Activated CD4-positive, alpha-beta memory T cell treated with anti-CD3 and anti-CD28 coated beads for 36 hours (primary cell): ENCODE measurements around the gene ADPGK. TPM values are rescaled to one million over a fixed set of nuclear protein-coding genes. Genes with fewer than 3 reads are reported as not detected.

ENCODE experiments used
- CTCF ChIA-PET: fragments of 350-600 bp; sonication (Branson Sonifier 250); formaldehyde crosslinking; loops from one replicate; lab custom pipeline; 2021; ENCODE audit warnings: antibody characterized with exemption, inconsistent platforms; lab: Charles Lee
- POLR2A ChIA-PET: fragments of 350-600 bp; sonication (Branson Sonifier 250); formaldehyde crosslinking; loops from one replicate; lab custom pipeline; 2021; ENCODE audit warnings: antibody characterized with exemption; lab: Charles Lee
- DNase-seq: peaks from one replicate; pipeline ENCODE4 v3.0.0-alpha.2; 2020
- H3K27ac Mint-ChIP-seq: one replicate; pipeline ENCODE4 v1.8.0; 2021; ENCODE audit warnings: mixed read lengths
- H3K27me3 Mint-ChIP-seq: one replicate; pipeline ENCODE4 v1.8.0; 2021; ENCODE audit warnings: mixed read lengths
- H3K36me3 Mint-ChIP-seq: one replicate; pipeline ENCODE4 v1.8.0; 2021; ENCODE audit warnings: mixed read lengths
- H3K4me1 Mint-ChIP-seq: one replicate; pipeline ENCODE4 v1.8.0; 2021; ENCODE audit warnings: low read depth, mixed read lengths
- H3K4me3 Mint-ChIP-seq: one replicate; pipeline ENCODE4 v1.8.0; 2021; ENCODE audit warnings: mild to moderate bottlenecking, mixed read lengths
- H3K9me3 Mint-ChIP-seq: one replicate; pipeline ENCODE4 v1.8.0; 2021; ENCODE audit warnings: mixed read lengths
- intact Hi-C: fragments of 100-400 bp; cut with micrococcal nuclease; formaldehyde crosslinking; loops from one replicate; pipeline ENCODE4 v1.15.1; 2023
- total RNA-seq, 2 experiments: library from RNA; stranded (reverse); gene quantifications; one replicate each; pipeline ENCODE4 v1.2.3, GENCODE V29; 2021

ADPGK gene
- total RNA-seq, 2 experiments from 2014 or later = 60.9 to 61.5 TPM

GRCh38 chr15:72786676-72787345 lies 3.3 kb upstream of the ADPGK start:
- peak; percentile 40 for DNase-seq
- Mint-ChIP-seq H3K27me3 (no peaks in the 10 kb centered on the region), H3K9me3 (no peaks in the 10 kb centered on the region), H3K27ac (peak overlapping the region; percentile 88), H3K36me3 (peaks cover 4% of the 10 kb centered on the region), H3K4me1 (peaks cover 37% of the 10 kb centered on the region), H3K4me3 (no peak overlapping the region)
- ChIA-PET CTCF (interaction anchor here (0.9 to 4.4 kb wide), 2 partner anchors 9 to 295 kb away, joined by 4 to 41 read pairs; no protein-coding TSS in a partner anchor), POLR2A (interaction anchor here (0.6 to 1.1 kb wide), 2 partner anchors 282 to 559 kb away, joined by 3 to 4 read pairs; no protein-coding TSS in a partner anchor)
- intact Hi-C loops = loop anchor here (10.0 kb wide), 3 partner anchors 458 to 908 kb away; partner anchors contain the start of gene PKM

GRCh38 chr15:72786242-72786641 lies 2.7 kb upstream of the ADPGK start:
- Mint-ChIP-seq H3K27ac (peak overlapping the region; percentile 88), H3K36me3 (peaks cover 8% of the 10 kb centered on the region), H3K4me1 (peaks cover 42% of the 10 kb centered on the region), H3K27me3 (no peaks in the 10 kb centered on the region), H3K4me3 (no peak overlapping the region), H3K9me3 (no peaks in the 10 kb centered on the region)
- intact Hi-C loops = loop anchor here (10.0 kb wide), 3 partner anchors 459 to 909 kb away; partner anchors contain the start of gene PKM
- CTCF ChIA-PET = interaction anchor here (0.7 to 4.4 kb wide), 4 partner anchors 9 to 488 kb away, joined by 3 to 41 read pairs (median 4); no protein-coding TSS in a partner anchor
- no peak for DNase-seq
- POLR2A ChIA-PET = interaction anchor here (0.6 to 1.1 kb wide), 2 partner anchors 282 to 558 kb away, joined by 3 to 4 read pairs; no protein-coding TSS in a partner anchor

GRCh38 chr15:72785841-72786240 lies 2.3 kb upstream of the ADPGK start:
- Mint-ChIP-seq H3K4me3 (no peak overlapping the region), H3K36me3 (peaks cover 12% of the 10 kb centered on the region), H3K4me1 (peaks cover 47% of the 10 kb centered on the region), H3K9me3 (no peaks in the 10 kb centered on the region), H3K27me3 (no peaks in the 10 kb centered on the region), H3K27ac (peak overlapping the region; percentile 88)
- CTCF ChIA-PET = interaction anchor here (0.7 to 4.4 kb wide), 6 partner anchors 10 to 488 kb away, joined by 3 to 41 read pairs (median 4); no protein-coding TSS in a partner anchor
- intact Hi-C loops = loop anchor here (2.0 to 10.0 kb wide), 5 partner anchors 355 to 909 kb away; partner anchors contain the start of genes NPTN and PKM
- POLR2A ChIA-PET = interaction anchor here (1.1 to 2.0 kb wide), 3 partner anchors 8 to 558 kb away, joined by 3 to 11 read pairs (median 4); no protein-coding TSS in a partner anchor
- no peak for DNase-seq

DNA sequence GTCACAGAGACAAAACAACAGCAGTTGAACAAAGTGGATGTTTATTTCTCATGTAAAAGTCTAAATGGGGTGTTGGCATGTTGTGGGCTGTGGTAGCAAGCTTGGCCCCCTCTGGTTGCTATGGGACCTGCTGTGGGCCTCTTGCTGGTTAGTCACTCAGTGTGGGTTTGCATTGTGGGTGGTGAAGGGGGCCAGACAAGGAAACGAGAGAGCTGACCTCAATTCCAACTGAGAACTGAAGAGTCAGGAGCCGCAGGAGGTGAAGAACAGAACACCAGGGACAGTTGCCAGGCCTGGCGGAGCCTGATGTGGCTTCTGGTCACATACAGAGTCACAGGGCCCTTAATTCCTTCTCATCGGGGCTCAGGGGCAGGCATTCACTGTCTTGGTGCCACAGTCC lies 1.9 kb upstream of the ADPGK start:
- CTCF ChIA-PET = interaction anchor here (0.6 to 4.4 kb wide), 9 partner anchors 10 to 488 kb away, joined by 3 to 41 read pairs (median 4); no protein-coding TSS in a partner anchor
- H3K27me3 Mint-ChIP-seq = no peaks in the 10 kb centered on the region
- POLR2A ChIA-PET = interaction anchor here (1.1 to 2.0 kb wide), 4 partner anchors 9 to 557 kb away, joined by 3 to 11 read pairs (median 4); no protein-coding TSS in a partner anchor

GRCh38 chr15:72784456-72784876 lies 908 bp upstream of the ADPGK start:
- CTCF ChIA-PET = interaction anchor here (0.7 to 4.4 kb wide), 6 partner anchors 11 to 456 kb away, joined by 3 to 41 read pairs (median 7); no protein-coding TSS in a partner anchor
- POLR2A ChIA-PET = interaction anchor here (1.2 to 2.0 kb wide), 3 partner anchors 10 to 62 kb away, joined by 3 to 11 read pairs (median 3); no protein-coding TSS in a partner anchor
- H3K4me1 Mint-ChIP-seq = peaks cover 60% of the 10 kb centered on the region

More for the DNA sequence above, 1.9 kb upstream of the ADPGK start:
- no peaks in the 10 kb centered on the region for H3K9me3 Mint-ChIP-seq
- H3K36me3 Mint-ChIP-seq = peaks cover 14% of the 10 kb centered on the region
- intact Hi-C loops = loop anchor here (2.0 to 10.0 kb wide), 5 partner anchors 355 to 909 kb away; partner anchors contain the start of genes NPTN and PKM
- H3K4me3 Mint-ChIP-seq = no peak overlapping the region
- DNase-seq = peak; percentile 84
- peaks cover 51% of the 10 kb centered on the region for H3K4me1 Mint-ChIP-seq
- peak overlapping the region; percentile 88 for H3K27ac Mint-ChIP-seq

GRCh38 chr15:72783004-72783639 lies 436 bp downstream of the ADPGK start:
- POLR2A ChIA-PET = interaction anchor here (0.6 to 2.0 kb wide), 6 partner anchors 11 to 360 kb away, joined by 3 to 6 read pairs (median 3); no protein-coding TSS in a partner anchor
- H3K4me1 Mint-ChIP-seq = peaks cover 71% of the 10 kb centered on the region
- intact Hi-C loops = loop anchor here (1.0 to 10.0 kb wide), 6 partner anchors 61 to 912 kb away; partner anchors contain the start of genes ARIH1, BBS4, HIGD2B and PKM
- DNase-seq = peak; percentile 62
- H3K36me3 Mint-ChIP-seq = peaks cover 30% of the 10 kb centered on the region
- CTCF ChIA-PET = interaction anchor here (1.2 to 4.4 kb wide), 4 partner anchors 12 to 298 kb away, joined by 3 to 41 read pairs (median 10); no protein-coding TSS in a partner anchor
- H3K4me3 Mint-ChIP-seq = peak overlapping the region; percentile 85
- no peaks in the 10 kb centered on the region for H3K9me3 Mint-ChIP-seq
- no peaks in the 10 kb centered on the region for H3K27me3 Mint-ChIP-seq
- peak overlapping the region; percentile 93 for H3K27ac Mint-ChIP-seq

More at GRCh38 chr15:72784456-72784876, 908 bp upstream of the ADPGK start:
- Mint-ChIP-seq H3K27ac (peak overlapping the region; percentile 88), H3K36me3 (peaks cover 20% of the 10 kb centered on the region), H3K4me3 (peak overlapping the region; percentile 85), H3K9me3 (no peaks in the 10 kb centered on the region), H3K27me3 (no peaks in the 10 kb centered on the region)
- intact Hi-C loops = loop anchor here (1.0 to 10.0 kb wide), 10 partner anchors 44 to 910 kb away; partner anchors contain the start of genes ARIH1, BBS4, HIGD2B and NEO1
- no peak for DNase-seq

DNA sequence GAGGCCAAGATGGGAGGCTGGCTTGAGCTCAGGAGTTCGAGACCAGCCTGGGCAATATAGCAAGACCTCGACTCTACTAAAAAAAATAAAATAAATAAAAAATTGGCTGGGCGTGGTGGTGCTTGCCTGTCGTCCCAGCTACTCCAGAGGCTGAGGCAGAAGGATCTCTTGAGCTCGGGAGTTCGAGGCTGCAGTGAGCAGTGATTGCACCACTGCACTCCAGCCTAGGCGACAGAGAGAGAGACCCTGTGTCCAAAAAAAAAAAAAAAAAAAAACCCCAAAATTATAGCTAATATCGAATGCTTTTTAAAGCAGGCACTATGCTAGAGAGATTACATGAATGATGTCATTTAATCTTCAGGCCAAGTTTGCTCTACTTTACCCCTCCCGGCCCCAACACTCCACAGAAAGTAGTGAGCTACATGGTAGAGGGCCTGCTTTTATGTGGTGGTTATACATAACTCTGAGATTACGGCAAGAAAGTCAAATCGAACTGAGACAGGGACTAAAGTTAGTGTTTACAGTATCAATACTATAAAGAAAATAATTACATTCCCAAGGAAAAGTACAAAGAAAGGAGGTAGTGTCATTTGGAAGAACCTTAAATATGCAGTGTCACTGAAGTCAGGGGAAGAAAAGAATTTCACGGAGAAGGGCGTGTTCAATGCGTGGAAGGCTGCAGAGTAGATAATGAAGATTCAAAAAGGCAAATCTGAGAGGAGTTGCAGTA lies 1.1 kb downstream of the ADPGK start:
- ChIA-PET CTCF (interaction anchor here (1.2 kb wide), 1 partner anchor 271 kb away, joined by 3 read pairs; no protein-coding TSS in a partner anchor), POLR2A (interaction anchor here (0.6 to 2.0 kb wide), 3 partner anchors 10 to 360 kb away, joined by 3 to 6 read pairs (median 4); no protein-coding TSS in a partner anchor)
- H3K9me3 Mint-ChIP-seq = no peaks in the 10 kb centered on the region
- peak overlapping the region; percentile 85 for H3K4me3 Mint-ChIP-seq
- H3K36me3 Mint-ChIP-seq = peaks cover 32% of the 10 kb centered on the region
- no peaks in the 10 kb centered on the region for H3K27me3 Mint-ChIP-seq
- peak; percentile 39 for DNase-seq
- peak overlapping the region; percentile 93 for H3K27ac Mint-ChIP-seq
- H3K4me1 Mint-ChIP-seq = peaks cover 74% of the 10 kb centered on the region
- intact Hi-C loops = loop anchor here (1.0 to 10.0 kb wide), 6 partner anchors 60 to 912 kb away; partner anchors contain the start of genes ARIH1, BBS4, HIGD2B and PKM

DNA sequence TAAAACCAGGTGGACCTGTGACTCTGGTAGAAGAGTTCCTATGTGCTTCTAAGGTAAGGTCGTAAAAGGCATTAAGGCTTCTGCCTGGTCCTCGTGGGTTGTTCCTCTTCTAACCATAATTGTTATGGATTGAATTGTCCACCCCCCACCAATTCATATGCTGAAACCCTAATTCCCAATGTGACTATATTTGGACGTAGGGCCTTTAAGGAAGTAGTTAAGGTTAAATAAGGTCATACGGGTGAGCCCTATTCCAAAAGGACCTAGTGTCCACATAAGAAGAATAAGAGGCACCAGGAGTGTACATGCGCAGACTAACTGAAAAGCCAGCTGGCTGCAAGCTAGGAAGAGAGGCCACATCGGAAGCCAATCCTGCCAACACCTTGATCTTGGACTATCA lies 1.9 kb downstream of the ADPGK start:
- Mint-ChIP-seq H3K27ac (no peak overlapping the region), H3K4me3 (peak overlapping the region; percentile 55), H3K4me1 (peaks cover 66% of the 10 kb centered on the region), H3K9me3 (no peaks in the 10 kb centered on the region), H3K36me3 (peaks cover 32% of the 10 kb centered on the region), H3K27me3 (no peaks in the 10 kb centered on the region)
- DNase-seq = no peak
- POLR2A ChIA-PET = no interaction called here
- CTCF ChIA-PET = no interaction called here
- intact Hi-C loops = loop anchor here (5.0 to 10.0 kb wide), 5 partner anchors 94 to 913 kb away; partner anchors contain the start of genes ARIH1, BBS4, HIGD2B and PKM

- ChIA-PET POLR2A (no interaction called here), CTCF (interaction anchor here (2.6 kb wide), 1 partner anchor 56 kb away, joined by 21 read pairs; no protein-coding TSS in a partner anchor)
- no peak overlapping the region for H3K27ac Mint-ChIP-seq
- no peaks in the 10 kb centered on the region for H3K27me3 Mint-ChIP-seq
- DNase-seq = no peak
- H3K4me1 Mint-ChIP-seq = peaks cover 61% of the 10 kb centered on the region
- no peaks in the 10 kb centered on the region for H3K9me3 Mint-ChIP-seq
- H3K36me3 Mint-ChIP-seq = peaks cover 44% of the 10 kb centered on the region
- intact Hi-C loops = no loop called here
- no peak overlapping the region for H3K4me3 Mint-ChIP-seq
Observed at GRCh38 chr15:72778796-72779195, 4.8 kb downstream of the ADPGK start.

DNA sequence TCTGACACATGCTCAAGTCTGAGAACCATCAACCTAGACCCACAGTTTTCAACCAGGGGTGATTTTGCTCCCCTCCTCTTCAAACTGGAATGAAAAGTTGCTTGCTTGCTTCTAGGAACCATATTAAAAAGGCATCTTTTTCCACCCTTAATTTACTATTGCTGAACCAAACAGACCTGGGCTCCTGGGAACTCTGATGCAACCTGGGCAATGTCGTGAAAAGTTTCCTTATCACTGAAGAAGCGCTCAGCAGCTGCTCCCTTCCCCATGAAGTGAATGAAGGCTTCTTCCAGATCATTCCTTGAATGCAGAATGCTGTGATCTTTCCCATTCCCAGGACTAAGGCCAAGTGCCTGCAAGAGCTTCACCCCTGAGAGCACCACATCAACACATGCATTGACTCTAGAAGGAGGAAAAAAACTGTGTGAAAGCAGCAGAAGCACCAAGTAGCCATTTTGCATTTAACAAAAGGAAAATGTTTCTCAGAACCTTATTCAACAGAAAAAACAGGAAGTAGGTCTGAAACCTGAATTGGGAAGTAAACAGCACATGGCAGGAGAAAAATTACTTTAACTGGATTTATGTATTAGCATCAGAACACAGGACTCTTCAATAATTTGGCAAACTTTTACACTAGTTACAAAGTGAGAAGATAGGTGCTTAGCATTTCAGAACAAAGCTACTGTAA lies 8.7 kb downstream of the ADPGK start:
- peaks cover 56% of the 10 kb centered on the region for H3K4me1 Mint-ChIP-seq
- intact Hi-C loops = no loop called here
- DNase-seq = no peak
- H3K9me3 Mint-ChIP-seq = no peaks in the 10 kb centered on the region
- ChIA-PET POLR2A (no interaction called here), CTCF (no interaction called here)
- no peak overlapping the region for H3K4me3 Mint-ChIP-seq
- H3K36me3 Mint-ChIP-seq = peaks cover 52% of the 10 kb centered on the region
- H3K27me3 Mint-ChIP-seq = no peaks in the 10 kb centered on the region
- peak overlapping the region; percentile 40 for H3K27ac Mint-ChIP-seq
